Heart right ventricle (tissue), 16 donors: ENCODE results near the gene YY1. TPM values are rescaled to one million over a fixed set of nuclear protein-coding genes. Genes with fewer than 3 reads are reported as not detected.

Experiments used
- ATAC-seq, 8 donors: fragments of 200-7000 bp; cut with Tn5 transposase; one replicate each; pipeline ENCODE4 v1.9.1; 2020; ENCODE audit warnings: mild to moderate bottlenecking in 8 of 8, moderate library complexity in 8 of 8, moderate number of reproducible peaks in 1 of 8
- DNase-seq, 2 donors: peaks; one replicate each; pipeline ENCODE4 v3.0.0-alpha.2; 2020
- H3K27ac ChIP-seq, 10 donors: fragments of 200-600 bp; sonication (generic) in 2 of 10; one replicate each; pipeline versions ENCODE4 v1.5.0 to v1.8.0; 2020 to 2022; ENCODE audit warnings: mild to moderate bottlenecking in 3 of 10
- H3K27me3 ChIP-seq, 7 donors: fragments of 200-600 bp; one replicate each; pipeline ENCODE4 v1.8.0; 2021 to 2022; ENCODE audit warnings: mild to moderate bottlenecking in 2 of 7
- H3K36me3 ChIP-seq, 9 donors: fragments of 200-600 bp; sonication (generic) in 1 of 9; one replicate each; pipeline versions ENCODE4 v1.5.0 to v1.8.0; 2020 to 2022; ENCODE audit warnings: mild to moderate bottlenecking in 2 of 9
- H3K4me1 ChIP-seq, 9 donors: fragments of 200-600 bp; sonication (generic) in 1 of 9; one replicate each; pipeline versions ENCODE4 v1.5.0 to v1.8.0; 2020 to 2022; ENCODE audit warnings: mild to moderate bottlenecking in 4 of 9
- H3K4me3 ChIP-seq, 10 donors: fragments of 200-600 bp; sonication (generic) in 2 of 10; one replicate each; pipeline versions ENCODE4 v1.5.0 to v1.8.0; 2020 to 2022; ENCODE audit warnings: mild to moderate bottlenecking in 7 of 10, moderate library complexity in 2 of 10
- H3K9me3 ChIP-seq, 11 donors: fragments of 200-600 bp in 10 of 11; sonication (generic) in 2 of 11; one replicate each; pipeline versions ENCODE4 v1.5.0 to v1.8.0; 2013 to 2022; ENCODE audit warnings: mild to moderate bottlenecking in 2 of 11, control low read depth in 1 of 11, moderate library complexity in 1 of 11
- CTCF ChIP-seq, 9 donors: fragments of 200-600 bp; sonication (generic) in 2 of 9; IDR thresholded peaks; one replicate each; pipeline versions ENCODE4 v1.5.0 to v1.8.0; 2021 to 2022; ENCODE audit warnings: antibody characterized with exemption in 9 of 9, mild to moderate bottlenecking in 5 of 9, moderate library complexity in 1 of 9
- WGBS, 2 donors: extraction: QIAGEN DNeasy Blood & Tissue Kit; methylation state at CpG; one replicate each; pipeline ENCODE4 v1.1.7; 2013; ENCODE audit warnings: inconsistent platforms in 1 of 2; 5-methylcytosine and 5-hydroxymethylcytosine counted together
- intact Hi-C, 10 donors: fragments of 100-400 bp; cut with DNase I; formaldehyde crosslinking; loops; one replicate each; pipeline versions ENCODE4 v1.11.1 to v1.14.2; 2022
- polyA plus RNA-seq, 2 donors: library from polyadenylated mRNA; stranded (reverse); fragments of 200-250 nt; gene quantifications; one replicate each; pipeline ENCODE4 v1.2.3, GENCODE V29; 2013
- total RNA-seq, 10 donors: library from RNA; stranded (reverse); fragmentation: NEBNext Ultra II Directional in 3 of 10; extraction: Animal tissue kit (Norgen Biotek cat#: 25700) in 3 of 10; gene quantifications; one replicate each; pipeline versions ENCODE4 v1.2.1 to v1.2.4, GENCODE V29; 2021 to 2023
- donor health status: Arrhythmogenic right ventricular cardiomyopathy.
- donor health status: ischemic (EF 13 %, LVEDD 7.1; RV severe dilation, severe dysfunction).
- donor health status: healthy with polysubstance abuse.
- donor health status: DM: no; HTN: yes; CAD: no.
- donor health status: DM: no; HTN: no; CAD: no.
- donor health status: ischemic (EF 25% LVEDD 6.9; RV normal size, moderate dysfunction).
- donor health status: ischemic (EF 25% LVEDD 5.7; RV mildly dilated, moderate dysfunction).
- donor health status: healthy.
- donor health status: DM: yes; HTN: yes; CAD: no.
- donor health status: Ischemic cardiomyopathy.
- donor health status: ischemic (EF 35%, LVEDD 5.7; RV mildly dilated, moderate dysfunction).
- donor health status: nonischemic (EF 11% LVEDD 7.7; RV severe dilation, severe dysfunction).
- donor health status: DM: yes; HTN: yes; CAD: no.
- donor health status: PGD.
- donor health status: ischemic (EF 29% LVEDD 5.4; RV normal size, mild dysfunction).
- donor health status: nonischemic (EF 23%, LVEDD 6.1; RV moderate dilation, normal function).

Gene YY1
- total and polyA plus RNA-seq, 12 donors = 17.6 to 58.3 (median 47.9) TPM

- Histone ChIP-seq H3K27me3 (no peaks in the 10 kb centered on the region), H3K4me3 (peak overlapping the region; percentile 52 to 91 (median 74)), H3K36me3 (no peaks in the 10 kb centered on the region), H3K4me1 (peaks cover 0 to 19% (median 9%) of the 10 kb centered on the region in 9 donors), H3K27ac (peak overlapping the region in 9 of 10 donors; percentile 84 to 98 (median 94)), H3K9me3 (no peaks in the 10 kb centered on the region)
- WGBS, 2 donors = 33 to 36% methylated on average over 12 of the region's 12 CpGs
- intact Hi-C loops = loop anchor here in 1 of 10 donors (5.0 kb wide), 1 partner anchor 222 kb away; no protein-coding TSS in a partner anchor
- TF ChIP-seq CTCF (IDR thresholded peaks at IDR 0.05) = no peak
- DNase-seq = no peak
- ATAC-seq = no peak
Observed at GRCh38 chr14:100214770-100215083, 24.2 kb upstream of the YY1 start.

GRCh38 chr14:100215330-100215885 is 23.5 kb upstream of the YY1 start:
- Histone ChIP-seq H3K4me1 (peaks cover 0 to 19% (median 9%) of the 10 kb centered on the region in 9 donors), H3K36me3 (no peaks in the 10 kb centered on the region), H3K9me3 (no peaks in the 10 kb centered on the region), H3K4me3 (peak overlapping the region in 1 of 10 donors; percentile 87), H3K27me3 (no peaks in the 10 kb centered on the region), H3K27ac (peak overlapping the region in 1 of 10 donors; percentile 96)
- ATAC-seq (no peak), DNase-seq (no peak)
- intact Hi-C loops = no loop called here
- TF ChIP-seq CTCF (IDR thresholded peaks at IDR 0.05) = no peak
- WGBS, 2 donors = 89 to 91% methylated on average over 12 of the region's 12 CpGs

GRCh38 chr14:100219126-100219785 is 19.7 kb upstream of the YY1 start:
- Histone ChIP-seq H3K4me3 (no peak overlapping the region), H3K27ac (no peak overlapping the region), H3K9me3 (no peaks in the 10 kb centered on the region), H3K4me1 (peaks cover 2 to 35% (median 25%) of the 10 kb centered on the region in 9 donors), H3K36me3 (no peaks in the 10 kb centered on the region), H3K27me3 (no peaks in the 10 kb centered on the region)
- intact Hi-C loops = no loop called here
- 94% methylated on average over 4 of the region's 4 CpGs for WGBS, 2 donors
- DNase-seq = no peak
- TF ChIP-seq CTCF (IDR thresholded peaks at IDR 0.05) = no peak
- no peak for ATAC-seq

GRCh38 chr14:100221533-100222223 is 17.3 kb upstream of the YY1 start:
- no peak for TF ChIP-seq CTCF (IDR thresholded peaks at IDR 0.05)
- no peaks in the 10 kb centered on the region for H3K9me3 ChIP-seq
- peaks cover 2 to 41% (median 22%) of the 10 kb centered on the region in 9 donors for H3K4me1 ChIP-seq
- intact Hi-C loops = no loop called here
- ATAC-seq (peak; percentile 55 to 88 (median 78)), DNase-seq (peak; percentile 42 to 52)
- H3K4me3 ChIP-seq = peak overlapping the region in 9 of 10 donors; percentile 31 to 60 (median 54)
- H3K27ac ChIP-seq = peak overlapping the region in 9 of 10 donors; percentile 4 to 83 (median 39)
- H3K36me3 ChIP-seq = no peaks in the 10 kb centered on the region
- 10 to 15% methylated on average over 15 of the region's 15 CpGs for WGBS, 2 donors
- no peaks in the 10 kb centered on the region for H3K27me3 ChIP-seq
